Measurements from ENCODE around the gene PNMA8B.

GRCh38 chr19:46446021-46446420 is 49.6 kb downstream of the PNMA8B start:
- TF ChIP-seq CTCF (IDR thresholded peaks at IDR 0.05): no peak
- no peak for TF ChIP-seq EZH2 (IDR thresholded peaks at IDR 0.05)
- TF ChIP-seq EZH2phosphoT487 (IDR thresholded peaks at IDR 0.05): no peak
